Smooth muscle cell (in vitro differentiated cells): ENCODE results near the gene UQCRFS1. TPM values are rescaled to one million over a fixed set of nuclear protein-coding genes. Genes with fewer than 3 reads are reported as not detected.
"Not testable (repeated sequence)": the region's sequence is repeated elsewhere in the genome, so short reads cannot be mapped to it uniquely, and the experiment has no call there.

Experiments used
- DNase-seq: peaks from one replicate; lab custom pipeline; 2025; ENCODE audit not compliant: unreplicated experiment; lab: John Stamatoyannopoulos, UW
- H2AFZ ChIP-seq: fragments of 200-600 bp; sonication (generic); 2 replicates; pipeline ENCODE4 v1.6.0; 2016; ENCODE audit warnings: antibody characterized with exemption, low read depth, mild to moderate bottlenecking
- H3F3A ChIP-seq: fragments of 200-600 bp; sonication (generic); 2 replicates; pipeline ENCODE4 v1.6.0; 2017; ENCODE audit warnings: antibody characterized with exemption, low read depth
- H3K27ac ChIP-seq: fragments of 200-600 bp; sonication (generic); 2 replicates; pipeline ENCODE4 v1.5.1; 2016; ENCODE audit warnings: low read depth, mild to moderate bottlenecking
- H3K27me3 ChIP-seq: fragments of 200-600 bp; sonication (generic); 2 replicates; pipeline ENCODE4 v1.6.1; 2016; ENCODE audit warnings: low read depth, mild to moderate bottlenecking
- H3K36me3 ChIP-seq: fragments of 200-600 bp; sonication (generic); 2 replicates; pipeline ENCODE4 v1.5.1; 2016; ENCODE audit warnings: low read depth
- H3K4me1 ChIP-seq: fragments of 200-600 bp; sonication (generic); 2 replicates; pipeline ENCODE4 v1.5.1; 2016; ENCODE audit warnings: low read depth
- H3K4me2 ChIP-seq: fragments of 200-600 bp; sonication (generic); 2 replicates; pipeline ENCODE4 v1.6.0; 2016; ENCODE audit warnings: mild to moderate bottlenecking
- H3K4me3 ChIP-seq: fragments of 200-600 bp; sonication (generic); 2 replicates; pipeline ENCODE4 v1.5.1; 2016; ENCODE audit warnings: mild to moderate bottlenecking
- H3K79me2 ChIP-seq: fragments of 200-600 bp; sonication (generic); 2 replicates; pipeline ENCODE4 v1.6.0; 2016; ENCODE audit warnings: low read depth, mild to moderate bottlenecking
- H3K9ac ChIP-seq: fragments of 200-600 bp; sonication (generic); 2 replicates; pipeline ENCODE4 v1.6.0; 2016; ENCODE audit warnings: low read depth
- H3K9me3 ChIP-seq: fragments of 200-600 bp; sonication (generic); replicated peaks from 2 replicates; pipeline ENCODE4 v1.5.1; 2016; ENCODE audit warnings: low read depth
- H4K20me1 ChIP-seq: fragments of 200-600 bp; sonication (generic); 2 replicates; pipeline ENCODE4 v1.6.0; 2016; ENCODE audit warnings: low read depth
- CTCF ChIP-seq: fragments of 200-600 bp; sonication (generic); IDR thresholded peaks from 2 replicates; pipeline ENCODE4 v1.5.1; 2017; ENCODE audit warnings: borderline replicate concordance, mild to moderate bottlenecking, antibody characterized with exemption; ENCODE audit not compliant: insufficient read depth, poor library complexity, severe bottlenecking
- WGBS: methylation state at CpG from one replicate; pipeline ENCODE4 v1.1.7; 2016; ENCODE audit warnings: low lambda C conversion rate; 5-methylcytosine and 5-hydroxymethylcytosine counted together
- polyA plus RNA-seq: library from polyadenylated mRNA; unstranded; fragments of >200 nt; fragmentation: Nextera tagmentation; extraction: Ambion mirVana; gene quantifications from 2 replicates; pipeline ENCODE4 v1.2.1, GENCODE V29; 2016
- total RNA-seq: library from RNA; depleted of rRNA; stranded (reverse); fragments of >200 nt; gene quantifications from 2 replicates; pipeline ENCODE4 v1.2.3, GENCODE V29; 2014

Gene UQCRFS1
- total and polyA plus RNA-seq, 2 experiments from 2014 or later, result 37.1 to 57.9 TPM

GRCh38 chr19:29255006-29255405, 42.1 kb upstream of the UQCRFS1 start:
- Histone ChIP-seq H2AFZ (no peak overlapping the region), H4K20me1 (no peaks in the 10 kb centered on the region), H3F3A (no peaks in the 10 kb centered on the region), H3K79me2 (no peaks in the 10 kb centered on the region), H3K27ac (no peak overlapping the region), H3K27me3 (no peaks in the 10 kb centered on the region), H3K36me3 (no peaks in the 10 kb centered on the region), H3K4me2 (no peak overlapping the region), H3K4me3 (no peak overlapping the region), H3K9me3 (no peaks in the 10 kb centered on the region), H3K4me1 (no peaks in the 10 kb centered on the region), H3K9ac (no peak overlapping the region)
- no peak for TF ChIP-seq CTCF
- DNase-seq, result no peak
- WGBS, result 90% methylated on average over 9 of the region's 9 CpGs

GRCh38 chr19:29249798-29250197, 36.8 kb upstream of the UQCRFS1 start:
- not testable (repeated sequence) for H3K36me3 ChIP-seq, H3K27ac ChIP-seq, H3K9ac ChIP-seq, H3K9me3 ChIP-seq, H3K4me3 ChIP-seq, H3K4me2 ChIP-seq, H3K79me2 ChIP-seq, H4K20me1 ChIP-seq, DNase-seq, H3K4me1 ChIP-seq, H3F3A ChIP-seq, H2AFZ ChIP-seq, H3K27me3 ChIP-seq
- WGBS, result 99% methylated on average over 3 of the region's 3 CpGs

- H3F3A ChIP-seq, result no peaks in the 10 kb centered on the region
- H3K4me1 ChIP-seq, result no peaks in the 10 kb centered on the region
- H4K20me1 ChIP-seq, result no peaks in the 10 kb centered on the region
- no peak for TF ChIP-seq CTCF
- H3K4me2 ChIP-seq, result no peak overlapping the region
- no peak overlapping the region for H2AFZ ChIP-seq
- WGBS, result 74% methylated on average over 9 of the region's 9 CpGs
- no peaks in the 10 kb centered on the region for H3K36me3 ChIP-seq
- DNase-seq, result no peak
- no peak overlapping the region for H3K4me3 ChIP-seq
- H3K27me3 ChIP-seq, result no peaks in the 10 kb centered on the region
- no peak overlapping the region for H3K9ac ChIP-seq
- no peak overlapping the region for H3K27ac ChIP-seq
- H3K9me3 ChIP-seq, result no peaks in the 10 kb centered on the region
- H3K79me2 ChIP-seq, result no peaks in the 10 kb centered on the region
These were observed 35.4 kb upstream of the UQCRFS1 start for GRCh38 chr19:29248332-29248844.

- no peak for DNase-seq
- no peaks in the 10 kb centered on the region for H3F3A ChIP-seq
These were observed 34.9 kb upstream of the UQCRFS1 start for GRCh38 chr19:29247872-29248271.

More at GRCh38 chr19:29247872-29248271, 34.9 kb upstream of the UQCRFS1 start:
- Histone ChIP-seq H3K36me3 (no peaks in the 10 kb centered on the region), H3K4me2 (no peak overlapping the region), H3K9ac (no peak overlapping the region), H3K4me3 (no peak overlapping the region), H4K20me1 (no peaks in the 10 kb centered on the region), H3K27me3 (no peaks in the 10 kb centered on the region), H3K79me2 (no peaks in the 10 kb centered on the region), H3K9me3 (no peaks in the 10 kb centered on the region), H2AFZ (no peak overlapping the region), H3K4me1 (no peaks in the 10 kb centered on the region), H3K27ac (no peak overlapping the region)
- WGBS, result 57% methylated on average over 9 of the region's 9 CpGs
- TF ChIP-seq CTCF, result no peak
